Pancreas (tissue), 10 donors: ENCODE results near the gene MSRB3. TPM values are rescaled to one million over a fixed set of nuclear protein-coding genes. Genes with fewer than 3 reads are reported as not detected.

Source experiments
- ATAC-seq, 4 donors: fragments of 200-7000 bp; cut with Tn5 transposase; one replicate each; pipeline versions ENCODE4 v1.8.0 to v1.9.1; 2020; ENCODE audit warnings: mild to moderate bottlenecking in 4 of 4, moderate library complexity in 4 of 4
- DNase-seq, 6 donors: peaks; one replicate each; pipeline ENCODE4 v3.0.0-alpha.2; 2020
- FAIRE-seq: peaks from 2 replicates; lab custom pipeline; 2012; peaks lifted over from hg19 to GRCh38; lab: Jason Lieb, UNC
- H3K27ac ChIP-seq, 4 donors: fragments of 200-600 bp; sonication (generic); 1 replicate in 3 of 4; 2 replicates in 1 of 4; pipeline versions ENCODE4 v1.5.0 to v1.8.0; 2020
- H3K27me3 ChIP-seq, 4 donors: fragments of 200-600 bp; one replicate each; pipeline ENCODE4 v1.8.0; 2021
- H3K36me3 ChIP-seq, 3 donors: fragments of 200-600 bp; sonication (generic) in 1 of 3; one replicate each; pipeline versions ENCODE4 v1.5.0 to v1.8.0; 2020 to 2021
- H3K4me1 ChIP-seq, 3 donors: fragments of 200-600 bp; one replicate each; pipeline ENCODE4 v1.8.0; 2021
- H3K4me3 ChIP-seq, 4 donors: fragments of 200-600 bp; sonication (generic) in 2 of 4; one replicate each; pipeline versions ENCODE4 v1.5.0 to v1.8.0; 2020 to 2021
- H3K9me3 ChIP-seq, 4 donors: fragments of 200-600 bp; one replicate each; pipeline ENCODE4 v1.8.0; 2021
- CTCF ChIP-seq, 4 donors: fragments of 200-600 bp; sonication (generic) in 3 of 4; IDR thresholded peaks; one replicate each; pipeline versions ENCODE4 v1.5.0 to v1.8.0; 2021; ENCODE audit warnings: antibody characterized with exemption in 4 of 4
- WGBS, 2 donors: extraction: QIAGEN DNeasy Blood & Tissue Kit; methylation state at CpG; one replicate each; pipeline ENCODE4 v1.1.7; 2013; 5-methylcytosine and 5-hydroxymethylcytosine counted together
- intact Hi-C, 3 donors: fragments of 100-400 bp; cut with DNase I; formaldehyde crosslinking; loops; one replicate each; pipeline versions ENCODE4 v1.11.1 to v1.14.2; 2022
- polyA plus RNA-seq, 2 donors: library from polyadenylated mRNA; stranded (reverse); fragments of 200-250 nt; gene quantifications; one replicate each; pipeline ENCODE4 v1.2.3, GENCODE V29; 2013
- total RNA-seq, 6 donors: library from RNA; stranded (reverse); fragmentation: NEBNext Ultra II Directional in 4 of 6; extraction: Animal tissue kit (Norgen Biotek cat#: 25700) in 4 of 6; gene quantifications; one replicate each; pipeline versions ENCODE4 v1.2.1 to v1.2.4, GENCODE V29; 2021 to 2023
- donor health status: healthy with polysubstance abuse.
- donor health status: DM: no; HTN: no; CAD: no; lungs with moderate emphysema.
- donor health status: DM: no; HTN: no; CAD: no.
- donor health status: control.
- donor health status: control.
- donor health status: Bipolar disorder and iron deficiency.
- donor health status: DM: yes; HTN: yes; CAD: no.
- donor health status: DM: no; HTN: no; CAD: no.
- donor health status: DM: no; HTN: no; CAD: no.
- donor health status: DM: yes; HTN: yes; CAD: no.

Gene MSRB3
- total and polyA plus RNA-seq, 8 donors: 3.2 to 11.8 (median 3.9) TPM

DNA sequence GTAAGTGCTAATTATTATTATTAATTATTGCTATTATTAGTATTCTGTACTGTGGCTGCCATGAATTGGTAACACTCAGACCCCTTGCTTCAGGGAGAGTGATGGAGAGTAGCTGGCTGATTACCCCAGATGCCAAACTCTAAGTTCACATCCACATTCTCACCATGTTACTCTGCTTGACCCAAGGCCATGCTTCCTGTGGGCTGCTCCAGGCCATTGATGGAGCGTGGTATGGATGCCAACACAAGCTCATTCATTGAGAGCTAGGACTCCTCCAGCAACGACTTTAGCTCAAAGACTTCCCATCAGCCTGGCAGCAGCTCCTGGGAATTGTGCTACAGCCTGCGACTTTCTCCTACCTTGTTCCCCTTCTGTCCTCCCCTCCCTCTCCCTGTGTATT is 233.4 kb downstream of the MSRB3 start:
- Histone ChIP-seq H3K27ac (no peak overlapping the region), H3K36me3 (no peaks in the 10 kb centered on the region), H3K4me1 (peaks cover 0 to 4% (median 0%) of the 10 kb centered on the region in 3 donors), H3K27me3 (no peaks in the 10 kb centered on the region), H3K4me3 (no peak overlapping the region), H3K9me3 (no peaks in the 10 kb centered on the region)
- FAIRE-seq (no peak), ATAC-seq (no peak), DNase-seq (no peak)
- intact Hi-C loops: no loop called here
- 74 to 84% methylated on average over 3 of the region's 3 CpGs for WGBS, 2 donors
- TF ChIP-seq CTCF (IDR thresholded peaks at IDR 0.05): no peak

Other genes with a start within 250 kb of the MSRB3 start
- under 1 TPM in 4 of 6 donors, not detected in 2; 0.08 to 0.69 (median 0.28) TPM for gene WIF1, start 157.4 kb upstream of the MSRB3 start, total RNA-seq
- gene WIF1, start 157.4 kb upstream of the MSRB3 start, polyA plus RNA-seq: under 1 TPM in 1 of 2 donors, not detected in 1; 0.52 TPM
- gene LEMD3, start 109.1 kb upstream of the MSRB3 start, total RNA-seq: 10 to 100 TPM; 11.5 to 21.2 (median 13.7) TPM
- gene LEMD3, start 109.1 kb upstream of the MSRB3 start, polyA plus RNA-seq: 10 to 100 TPM in 1 of 2 donors, 1 to 10 TPM in 1; 5.5 to 10.2 TPM